Measurements from ENCODE around the gene ERVMER34-1.

Gene ERVMER34-1

DNA sequence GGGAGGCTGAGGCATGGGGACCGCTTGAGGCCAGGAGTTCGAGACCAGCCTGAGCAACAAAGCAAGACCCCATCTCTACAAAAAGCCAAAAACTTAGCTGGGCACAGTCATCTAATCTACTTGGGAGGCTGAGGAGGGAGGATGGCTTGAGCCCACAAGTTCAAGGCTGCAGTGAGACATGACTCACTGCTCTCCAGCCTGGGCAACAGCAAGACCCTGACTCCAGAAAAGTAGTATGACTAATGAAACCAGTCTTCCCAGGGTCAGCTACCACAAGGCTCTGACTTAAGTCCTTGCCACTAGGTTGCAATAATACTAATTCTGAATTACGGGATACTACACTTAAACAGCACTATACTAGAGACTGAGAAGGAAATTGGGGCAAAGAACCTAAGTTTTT lies 33.1 kb downstream of the ERVMER34-1 start:
- no peak for DNase-seq
- H3K36me3 ChIP-seq, result peaks cover 0 to 33% (median 13%) of the 10 kb centered on the region in 3 donors
- H3K4me1 ChIP-seq, result peaks cover 0 to 36% (median 17%) of the 10 kb centered on the region in 4 donors
- TF ChIP-seq, protein P1, sequence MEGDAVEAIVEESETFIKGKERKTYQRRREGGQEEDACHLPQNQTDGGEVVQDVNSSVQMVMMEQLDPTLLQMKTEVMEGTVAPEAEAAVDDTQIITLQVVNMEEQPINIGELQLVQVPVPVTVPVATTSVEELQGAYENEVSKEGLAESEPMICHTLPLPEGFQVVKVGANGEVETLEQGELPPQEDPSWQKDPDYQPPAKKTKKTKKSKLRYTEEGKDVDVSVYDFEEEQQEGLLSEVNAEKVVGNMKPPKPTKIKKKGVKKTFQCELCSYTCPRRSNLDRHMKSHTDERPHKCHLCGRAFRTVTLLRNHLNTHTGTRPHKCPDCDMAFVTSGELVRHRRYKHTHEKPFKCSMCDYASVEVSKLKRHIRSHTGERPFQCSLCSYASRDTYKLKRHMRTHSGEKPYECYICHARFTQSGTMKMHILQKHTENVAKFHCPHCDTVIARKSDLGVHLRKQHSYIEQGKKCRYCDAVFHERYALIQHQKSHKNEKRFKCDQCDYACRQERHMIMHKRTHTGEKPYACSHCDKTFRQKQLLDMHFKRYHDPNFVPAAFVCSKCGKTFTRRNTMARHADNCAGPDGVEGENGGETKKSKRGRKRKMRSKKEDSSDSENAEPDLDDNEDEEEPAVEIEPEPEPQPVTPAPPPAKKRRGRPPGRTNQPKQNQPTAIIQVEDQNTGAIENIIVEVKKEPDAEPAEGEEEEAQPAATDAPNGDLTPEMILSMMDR (IDR thresholded peaks at IDR 0.05), result no peak
- H3K27me3 ChIP-seq, result no peaks in the 10 kb centered on the region
- intact Hi-C loops (cut with DNase I; ENCODE audit: low total_unique reads), result no loop called here
- H3K27ac ChIP-seq, result no peak overlapping the region
- H3K9me3 ChIP-seq, result no peaks in the 10 kb centered on the region
- no peak overlapping the region for H3K4me3 ChIP-seq

DNA sequence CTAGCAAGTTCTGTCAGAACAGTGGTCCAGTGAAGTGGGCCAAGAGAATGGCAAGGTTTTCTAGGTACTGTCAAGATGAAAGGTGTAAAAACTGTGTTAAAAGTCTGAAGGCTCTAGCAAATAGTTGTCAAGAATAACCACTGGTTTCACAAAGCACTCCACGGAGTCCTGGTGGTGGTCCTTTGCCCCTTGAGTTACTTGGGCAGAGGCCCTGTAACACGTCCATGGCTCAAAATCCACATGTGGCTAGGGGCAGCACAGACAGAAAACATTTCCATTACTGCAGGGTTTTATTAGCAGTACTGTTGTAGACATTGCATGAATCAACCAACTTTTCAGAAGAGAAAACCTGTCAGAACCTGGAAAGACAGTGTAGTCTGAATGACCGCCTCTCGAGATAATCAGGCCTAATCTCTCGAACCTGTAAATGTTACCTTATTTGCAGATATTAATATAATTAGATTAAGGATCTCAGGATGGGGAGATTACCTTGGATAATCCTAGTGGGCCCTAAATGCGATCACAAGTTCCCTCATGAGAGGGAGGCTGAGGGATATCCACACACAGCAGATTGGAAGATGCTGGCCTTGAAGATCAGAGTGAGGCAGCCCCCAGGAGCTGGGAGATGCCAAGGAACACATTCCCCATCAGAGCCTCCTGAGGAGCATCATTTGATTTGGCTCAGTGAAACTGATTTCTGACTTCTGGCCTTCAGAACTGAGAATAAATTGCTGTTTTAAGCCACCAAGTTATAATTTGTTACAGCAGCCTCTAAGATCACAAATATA lies 34.7 kb downstream of the ERVMER34-1 start:
- H3K27ac ChIP-seq, result no peak overlapping the region
- DNase-seq, result no peak
- H3K9me3 ChIP-seq, result no peaks in the 10 kb centered on the region
- intact Hi-C loops (cut with DNase I; ENCODE audit: low total_unique reads), result no loop called here
- peaks cover 0 to 33% (median 13%) of the 10 kb centered on the region in 3 donors for H3K36me3 ChIP-seq
- TF ChIP-seq, protein P1 (IDR thresholded peaks at IDR 0.05), result no peak
- H3K4me1 ChIP-seq, result peaks cover 0 to 30% (median 18%) of the 10 kb centered on the region in 4 donors
- H3K27me3 ChIP-seq, result no peaks in the 10 kb centered on the region
- H3K4me3 ChIP-seq, result no peak overlapping the region

DNA sequence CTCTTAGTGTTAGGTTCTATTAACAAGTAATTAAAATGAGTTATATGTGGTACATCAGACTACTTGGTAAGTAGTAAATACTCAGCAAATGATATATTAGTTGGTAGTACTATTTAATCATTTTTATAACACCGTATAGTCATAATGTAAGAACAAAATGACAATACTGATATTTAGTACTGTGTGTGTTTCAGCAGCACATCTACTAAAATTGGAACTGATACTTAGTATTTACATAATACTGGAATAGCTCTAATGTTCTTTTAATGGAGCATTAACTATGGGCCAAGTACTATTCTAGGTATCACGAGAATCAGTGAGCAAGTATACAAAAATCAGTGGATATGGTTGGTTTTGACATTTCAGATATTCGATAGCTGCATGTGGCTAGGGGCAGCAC lies 35.3 kb downstream of the ERVMER34-1 start:
- Histone ChIP-seq H3K4me1 (peaks cover 0 to 27% (median 17%) of the 10 kb centered on the region in 4 donors), H3K27ac (no peak overlapping the region), H3K9me3 (no peaks in the 10 kb centered on the region), H3K27me3 (no peaks in the 10 kb centered on the region), H3K36me3 (peaks cover 0 to 33% (median 13%) of the 10 kb centered on the region in 3 donors), H3K4me3 (no peak overlapping the region)
- intact Hi-C loops (cut with DNase I; ENCODE audit: low total_unique reads), result no loop called here
- TF ChIP-seq, protein P1 (IDR thresholded peaks at IDR 0.05), result no peak
- no peak for DNase-seq

DNA sequence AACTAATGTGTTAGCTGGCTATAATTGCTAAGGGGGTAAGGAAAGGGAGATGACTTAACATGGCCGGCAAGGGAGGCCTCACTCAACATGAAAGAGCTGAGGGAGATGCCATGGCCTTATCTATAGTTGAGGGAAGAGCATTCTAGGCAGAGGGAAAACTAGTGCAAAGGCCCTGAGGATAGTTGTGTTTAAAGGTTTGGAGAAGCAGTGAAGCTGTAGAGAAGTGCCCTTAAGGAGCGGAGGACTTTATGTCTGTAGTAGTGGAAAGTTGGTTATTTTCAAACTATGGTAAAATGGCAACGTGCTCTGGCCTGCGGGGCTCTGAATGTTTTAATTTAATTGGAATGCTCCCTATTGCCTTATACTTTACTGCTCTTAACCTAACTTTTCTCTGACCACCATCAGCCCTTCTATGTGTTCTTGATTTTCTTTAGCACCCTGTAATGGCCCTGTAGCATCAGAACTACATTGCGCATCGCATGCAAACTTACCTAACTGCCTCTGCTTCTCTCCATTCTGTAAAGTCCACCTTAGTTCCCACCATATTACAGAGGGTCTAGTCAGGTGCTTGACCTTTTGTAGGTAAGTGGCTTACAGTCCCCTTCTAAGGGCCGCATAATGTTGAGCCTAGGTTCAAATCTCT lies 35.8 kb downstream of the ERVMER34-1 start:
- Histone ChIP-seq H3K27me3 (no peaks in the 10 kb centered on the region), H3K27ac (no peak overlapping the region), H3K36me3 (peaks cover 0 to 31% (median 13%) of the 10 kb centered on the region in 3 donors), H3K9me3 (no peaks in the 10 kb centered on the region), H3K4me1 (peaks cover 0 to 27% (median 17%) of the 10 kb centered on the region in 4 donors), H3K4me3 (no peak overlapping the region)
- TF ChIP-seq, protein P1 (IDR thresholded peaks at IDR 0.05), result no peak
- intact Hi-C loops (cut with DNase I; ENCODE audit: low total_unique reads), result no loop called here
- DNase-seq, result no peak

DNA sequence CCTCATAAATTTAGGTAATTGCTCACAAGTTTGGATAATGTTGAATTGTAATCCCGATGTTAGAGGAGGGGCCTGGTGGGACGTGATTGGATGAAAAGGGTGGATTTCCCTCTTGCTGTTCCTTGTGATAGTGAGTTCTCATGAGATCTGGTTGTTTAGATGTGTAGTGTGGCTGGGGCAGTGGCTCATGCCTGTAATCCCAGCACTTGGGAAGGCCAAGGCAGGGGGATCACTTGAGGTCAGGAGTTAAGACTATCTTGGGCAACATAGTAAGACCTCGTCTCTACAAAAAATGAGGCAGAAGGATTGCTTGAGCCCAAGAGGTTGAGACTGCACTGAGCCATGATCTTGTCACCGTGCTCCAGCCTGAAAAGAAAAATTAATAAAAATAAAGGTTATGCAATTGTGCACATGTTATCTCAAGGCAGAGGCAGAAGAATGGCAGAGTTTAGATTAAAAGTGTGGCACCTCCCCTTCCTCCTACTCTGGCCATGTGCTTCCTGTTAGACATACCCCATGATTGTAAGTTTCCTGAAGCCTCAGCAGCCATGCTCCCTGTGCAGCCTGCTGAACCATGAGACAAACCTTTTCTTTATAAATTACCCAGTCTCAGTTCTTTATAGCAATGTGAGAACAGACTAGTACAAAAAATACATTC lies 36.5 kb downstream of the ERVMER34-1 start:
- DNase-seq, result no peak
- Histone ChIP-seq H3K4me3 (no peak overlapping the region), H3K36me3 (peaks cover 0 to 24% (median 13%) of the 10 kb centered on the region in 3 donors), H3K27me3 (no peaks in the 10 kb centered on the region), H3K27ac (no peak overlapping the region), H3K4me1 (peaks cover 0 to 27% (median 17%) of the 10 kb centered on the region in 4 donors), H3K9me3 (no peaks in the 10 kb centered on the region)
- intact Hi-C loops (cut with DNase I; ENCODE audit: low total_unique reads), result loop anchor here (5.0 kb wide), 1 partner anchor 153 kb away; no protein-coding TSS in a partner anchor
- TF ChIP-seq, protein P1 (IDR thresholded peaks at IDR 0.05), result no peak

Measured in tibial artery (tissue), 4 donors.